CMK (cell line): ENCODE measurements around the gene TMEM163.
"Not testable (repeated sequence)": the region's sequence is repeated elsewhere in the genome, so short reads cannot be mapped to it uniquely, and the experiment has no call there.

Experiments
- DNase-seq: peaks from one replicate; pipeline ENCODE4 v3.0.0-alpha.2; 2010; ENCODE audit warnings: low read depth

The TMEM163 gene

GRCh38 chr2:134527381-134527780 lies 191.4 kb downstream of the TMEM163 start:
- no peak for DNase-seq

GRCh38 chr2:134522496-134523455 lies 196.0 kb downstream of the TMEM163 start:
- DNase-seq: no peak

GRCh38 chr2:134518101-134518500 lies 200.7 kb downstream of the TMEM163 start:
- no peak for DNase-seq

DNA sequence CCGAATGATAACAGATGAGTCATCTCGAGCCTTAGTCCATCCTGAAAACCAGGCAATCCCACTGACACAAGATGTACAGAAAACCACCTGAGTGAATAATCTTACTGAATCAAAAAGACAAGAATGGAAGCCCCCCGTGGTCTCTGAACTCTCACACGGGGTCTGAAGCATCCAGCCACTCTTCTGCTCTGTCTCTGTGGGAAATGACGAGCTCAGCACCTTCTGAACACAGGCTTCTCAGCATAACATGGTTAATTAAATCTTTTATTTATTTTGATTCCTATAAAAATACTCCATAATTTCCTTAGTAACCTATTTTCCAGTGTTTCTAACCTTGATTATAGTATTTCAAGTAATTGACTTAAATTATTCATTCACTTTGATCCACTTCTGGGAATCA lies 203.7 kb downstream of the TMEM163 start:
- DNase-seq: no peak

DNA sequence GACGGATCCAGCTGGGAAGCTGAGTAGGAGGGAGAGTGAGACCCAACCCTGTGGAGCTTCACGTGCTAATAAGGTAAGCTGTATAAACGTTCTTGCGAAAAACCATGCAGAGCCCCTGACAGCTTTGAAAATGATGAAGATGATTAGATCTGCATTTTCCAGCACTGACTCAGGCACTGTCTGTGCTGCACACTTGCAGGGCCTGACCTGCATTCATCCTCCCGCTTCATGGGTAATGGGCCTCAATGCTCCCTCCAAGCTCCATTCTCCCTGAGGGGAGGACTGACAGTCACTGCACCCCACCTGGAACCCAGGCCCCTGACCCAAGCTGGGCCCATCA lies 205.4 kb downstream of the TMEM163 start:
- no peak for DNase-seq

- no peak for DNase-seq
Observed at GRCh38 chr2:134512734-134513464, 205.9 kb downstream of the TMEM163 start.

DNA sequence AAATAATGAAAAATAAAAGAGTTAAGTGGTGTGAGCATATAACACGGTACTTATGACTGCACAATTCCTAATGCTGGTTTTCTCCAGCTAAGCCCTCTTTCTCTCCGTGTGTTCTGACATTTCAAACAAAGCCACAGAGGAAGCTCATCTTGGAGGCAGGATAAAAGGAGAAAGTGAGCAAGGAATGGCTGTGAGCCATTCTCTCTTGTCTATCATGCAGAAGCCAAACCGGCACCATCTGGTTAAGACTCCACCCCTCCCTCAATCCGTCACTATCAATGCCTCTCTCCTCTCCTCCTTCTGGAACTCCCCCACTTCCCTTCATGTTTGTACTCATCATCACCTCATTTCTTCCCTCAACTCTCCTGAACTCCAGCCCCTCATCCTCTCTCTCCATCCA lies 210.4 kb downstream of the TMEM163 start:
- no peak for DNase-seq

- no peak for DNase-seq
Observed at GRCh38 chr2:134507697-134508096, 211.1 kb downstream of the TMEM163 start.

- DNase-seq: not testable (repeated sequence)
Observed at GRCh38 chr2:134507159-134507558, 211.6 kb downstream of the TMEM163 start.

DNA sequence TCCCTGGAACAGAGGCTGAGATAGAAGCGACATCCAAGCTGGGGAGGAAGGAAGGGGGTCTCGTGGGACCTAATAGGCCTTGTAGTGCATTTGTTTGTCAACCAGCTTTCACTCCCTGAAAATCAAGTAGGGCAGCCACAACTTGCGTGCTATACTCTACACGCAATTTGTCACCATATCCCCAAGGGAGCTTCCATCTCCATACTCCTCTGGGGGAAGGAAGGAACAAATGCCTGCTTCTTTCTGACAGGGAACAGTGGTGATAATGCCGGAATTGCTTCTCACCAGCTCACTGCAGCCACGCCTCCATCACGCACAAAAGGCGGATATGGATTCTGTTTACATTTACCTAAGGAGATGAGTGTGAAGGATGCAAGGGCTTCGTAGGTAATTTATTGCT lies 213.4 kb downstream of the TMEM163 start:
- DNase-seq: no peak

- no peak for DNase-seq
Observed at GRCh38 chr2:134504586-134505336, 214.0 kb downstream of the TMEM163 start.

DNA sequence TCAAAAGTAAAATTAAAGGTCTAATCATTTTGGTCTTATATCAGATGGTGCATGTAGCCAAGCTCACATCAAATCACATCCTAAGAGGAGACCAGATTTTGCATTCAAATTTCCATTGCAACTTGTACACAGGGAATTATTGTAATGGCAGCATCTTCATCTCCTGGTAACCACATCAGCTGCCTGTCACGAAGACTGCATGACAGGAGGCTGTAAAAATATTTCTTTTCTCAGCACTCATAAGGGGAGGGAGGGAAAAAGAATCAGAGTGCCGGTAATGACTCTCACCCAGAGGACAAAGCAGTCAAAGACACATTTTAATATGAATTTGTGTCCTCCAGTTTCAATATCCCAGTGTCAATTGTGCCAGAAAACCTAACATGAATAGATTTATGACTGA lies 216.7 kb downstream of the TMEM163 start:
- DNase-seq: no peak

GRCh38 chr2:134501476-134502091 lies 217.2 kb downstream of the TMEM163 start:
- no peak for DNase-seq

GRCh38 chr2:134500211-134500935 lies 218.4 kb downstream of the TMEM163 start:
- DNase-seq: no peak

DNA sequence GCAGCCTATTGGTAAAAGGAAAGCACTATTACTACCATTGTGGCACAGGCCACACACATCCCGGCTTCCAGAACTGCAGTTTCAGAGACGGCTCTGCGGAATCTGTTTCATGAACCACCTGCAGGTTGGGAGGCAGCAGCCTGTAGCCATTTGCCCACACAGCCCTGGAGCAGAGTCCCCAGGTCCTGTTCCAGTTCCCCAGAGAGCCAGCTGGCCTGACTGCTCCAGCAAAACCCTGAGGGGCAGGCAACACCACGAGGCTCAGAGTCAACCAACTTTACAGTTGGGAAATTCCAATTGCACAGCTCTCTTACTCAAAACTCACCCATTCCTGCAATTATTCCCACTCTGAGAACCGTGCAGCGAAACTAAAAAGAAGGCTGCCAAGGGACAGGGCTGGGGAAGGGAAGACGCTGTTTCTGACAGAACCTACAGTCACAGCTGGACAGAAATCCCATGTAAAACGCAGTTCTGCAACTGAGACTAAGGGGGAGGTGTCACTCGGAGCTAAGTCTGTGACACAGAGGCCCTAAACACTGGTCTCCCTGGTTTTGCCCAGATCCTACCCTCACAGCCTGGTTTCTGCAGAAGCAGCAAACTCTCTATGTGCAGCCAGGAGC lies 219.4 kb downstream of the TMEM163 start:
- DNase-seq: no peak

DNA sequence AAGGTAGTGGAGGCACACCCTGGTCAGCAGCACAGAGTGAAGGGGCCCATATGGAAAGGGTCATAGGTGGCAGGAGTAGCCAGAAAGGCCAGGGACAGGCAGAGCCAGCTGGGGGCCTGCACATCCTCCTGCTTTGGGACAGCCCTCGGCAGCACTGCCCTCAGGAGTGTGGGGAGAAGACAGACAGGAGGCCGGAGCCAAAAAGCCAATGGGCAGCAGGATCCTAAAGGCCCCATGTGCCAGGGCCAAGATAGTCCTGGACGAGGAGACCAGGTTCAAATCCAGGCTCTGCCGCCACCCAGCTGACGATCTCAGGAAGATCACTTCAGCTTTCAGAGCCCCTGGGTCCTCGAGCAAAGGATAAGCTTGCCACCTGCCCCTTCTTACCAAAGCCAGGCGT lies 220.1 kb downstream of the TMEM163 start:
- no peak for DNase-seq

GRCh38 chr2:134493797-134494196 lies 225.0 kb downstream of the TMEM163 start:
- no peak for DNase-seq

- no peak for DNase-seq
Observed at GRCh38 chr2:134491771-134492441, 226.9 kb downstream of the TMEM163 start.

DNA sequence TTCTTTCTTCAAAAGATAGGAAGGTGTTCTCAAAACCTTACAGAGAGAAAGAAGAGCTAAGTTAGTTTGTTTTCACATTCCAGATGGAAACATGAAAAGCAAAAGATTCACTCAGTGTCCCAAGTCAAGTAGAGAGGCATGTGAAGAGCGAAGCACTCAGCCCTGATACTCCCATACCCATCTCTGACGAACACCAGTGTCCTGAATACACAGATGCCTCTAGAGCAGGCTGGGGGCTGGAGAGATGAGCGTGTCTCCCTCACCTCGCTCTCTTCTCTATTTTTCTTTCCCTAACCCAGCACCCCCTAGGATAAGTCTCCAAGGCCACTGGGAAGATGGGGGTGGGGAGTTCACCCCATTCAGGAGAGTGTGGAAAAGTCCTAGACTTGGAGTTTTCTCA lies 227.8 kb downstream of the TMEM163 start:
- no peak for DNase-seq

DNA sequence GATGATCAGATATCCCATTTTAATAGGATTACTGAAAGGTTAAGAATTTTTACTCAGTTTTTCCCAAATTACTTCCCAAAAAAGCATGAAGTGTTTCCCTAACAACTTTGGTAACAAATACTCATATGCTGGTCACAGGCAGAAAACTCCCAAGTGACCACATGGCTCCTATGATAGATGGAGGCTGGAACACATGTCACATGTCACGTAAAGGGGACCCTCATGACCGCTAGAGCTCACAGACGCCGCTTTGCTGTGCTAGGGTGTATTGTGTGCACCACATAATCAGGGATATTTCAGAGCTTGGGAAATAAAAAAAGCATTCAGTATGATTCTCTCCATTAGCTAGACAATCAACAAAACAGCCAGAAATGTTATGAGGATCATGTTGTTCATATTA lies 228.2 kb downstream of the TMEM163 start:
- no peak for DNase-seq
